Hepatocyte (in vitro differentiated cells): ENCODE data around the gene PARD3B.

Source experiments
- CTCF ChIP-seq: fragments of 200-600 bp; sonication (generic); IDR thresholded peaks from 2 replicates; pipeline ENCODE4 v1.5.1; 2016; ENCODE audit warnings: antibody characterized with exemption, mild to moderate bottlenecking; ENCODE audit not compliant: poor library complexity
- EZH2 ChIP-seq: fragments of 200-600 bp; sonication (generic); IDR thresholded peaks from 2 replicates; pipeline ENCODE4 v1.6.1; 2016; ENCODE audit warnings: antibody characterized with exemption, mild to moderate bottlenecking, borderline replicate concordance
- EZH2phosphoT487 ChIP-seq: fragments of 200-600 bp; sonication (generic); IDR thresholded peaks from one replicate; pipeline ENCODE4 v1.6.1; 2018; ENCODE audit warnings: antibody characterized with exemption, mild to moderate bottlenecking, low read depth, moderate library complexity; ENCODE audit not compliant: unreplicated experiment, severe bottlenecking

- no peak for TF ChIP-seq EZH2
- no peak for TF ChIP-seq CTCF
- TF ChIP-seq EZH2phosphoT487: no peak
Measured at GRCh38 chr2:204986641-204987040, 441.4 kb downstream of the PARD3B start.
